Stomach (tissue), 9 donors: ENCODE results near the gene BID. TPM values are rescaled to one million over a fixed set of nuclear protein-coding genes. Genes with fewer than 3 reads are reported as not detected.

ENCODE experiments used
- DNase-seq, 2 donors: peaks; one replicate each; pipeline versions ENCODE4 v3.0.0 to v3.0.0-alpha.2; 2013 to 2019
- H3K27ac ChIP-seq, 5 donors: fragments of 200-600 bp in 4 of 5; sonication (generic) in 4 of 5; one replicate each; pipeline ENCODE4 v1.5.1; 2013 to 2019; ENCODE audit warnings: mild to moderate bottlenecking in 1 of 5, moderate library complexity in 1 of 5
- H3K27me3 ChIP-seq, 3 donors: fragments of 200-600 bp; sonication (generic); one replicate each; pipeline ENCODE4 v1.5.1; 2017 to 2019; ENCODE audit warnings: mixed run types in 1 of 3
- H3K36me3 ChIP-seq, 4 donors: fragments of 200-600 bp; sonication (generic); 1 replicate in 3 of 4; 2 replicates in 1 of 4; pipeline ENCODE4 v1.5.1; 2016 to 2019
- H3K4me1 ChIP-seq, 4 donors: fragments of 200-600 bp; sonication (generic); one replicate each; pipeline ENCODE4 v1.5.1; 2016 to 2019
- H3K4me3 ChIP-seq, 4 donors: fragments of 200-600 bp; sonication (generic) in 3 of 4; one replicate each; pipeline ENCODE4 v1.5.1; 2016 to 2019; ENCODE audit warnings: mild to moderate bottlenecking in 1 of 4
- H3K9me3 ChIP-seq, 4 donors: fragments of 200-600 bp; sonication (generic); one replicate each; pipeline ENCODE4 v1.5.1; 2016 to 2019
- EP300 ChIP-seq: sonication (generic); formaldehyde crosslinking; IDR thresholded peaks from one replicate; pipeline ENCODE4 v1.6.1; 2017; ENCODE audit warnings: antibody characterized with exemption
- POLR2A ChIP-seq, 4 donors: fragments of 450-650 bp; IDR thresholded peaks; one replicate each; pipeline ENCODE4 v1.6.1; 2016; ENCODE audit warnings: antibody characterized with exemption in 4 of 4, control low read depth in 2 of 4, mild to moderate bottlenecking in 1 of 4, moderate library complexity in 1 of 4
- POLR2AphosphoS5 ChIP-seq, 3 donors: sonication (generic); formaldehyde crosslinking; IDR thresholded peaks; one replicate each; pipeline ENCODE4 v1.6.1; 2016; ENCODE audit warnings: antibody characterized with exemption in 3 of 3
- WGBS, 5 donors: extraction: QIAGEN DNeasy Blood & Tissue Kit in 3 of 5; methylation state at CpG; one replicate each; pipeline versions ENCODE4 v1.1.5 to v1.1.7; 2013 to 2018; 5-methylcytosine and 5-hydroxymethylcytosine counted together
- intact Hi-C: fragments of 100-400 bp; cut with DNase I; formaldehyde crosslinking; loops from one replicate; pipeline ENCODE4 v1.15.1; 2023; ENCODE audit warnings: low total_unique reads
- polyA plus RNA-seq, 3 donors: library from polyadenylated mRNA; stranded (reverse); fragments of 200-250 nt; gene quantifications; one replicate each; pipeline ENCODE4 v1.2.3, GENCODE V29; 2013
- total RNA-seq, 5 donors: library from RNA; depleted of rRNA; stranded (reverse); fragments of >200 nt; gene quantifications; one replicate each; pipeline versions ENCODE4 v1.1.0 to v1.2.3, GENCODE V29; 2014 to 2016
- TF ChIP-seq, protein P1 (sequence below), 7 experiments: fragments of 450-650 bp in 4 of 7; fragments of 200-600 bp in 3 of 7; sonication (generic) in 3 of 7; IDR thresholded peaks; one replicate each; pipeline ENCODE4 v1.5.1; 2016 to 2019; ENCODE audit warnings: antibody characterized with exemption in 7 of 7, control low read depth in 2 of 7, mild to moderate bottlenecking in 1 of 7
- donor health status: healthy with polysubstance abuse.
- donor health status: Bipolar disorder and iron deficiency.
- donor health status: healthy.

BID gene
- total and polyA plus RNA-seq, 8 donors: 1.2 to 50.9 (median 19.7) TPM

GRCh38 chr22:17748555-17749353 lies 25.5 kb downstream of the BID start:
- Histone ChIP-seq H3K4me1 (peaks cover 0 to 12% (median 5%) of the 10 kb centered on the region in 4 donors), H3K27ac (no peak overlapping the region), H3K9me3 (no peaks in the 10 kb centered on the region), H3K27me3 (no peaks in the 10 kb centered on the region), H3K36me3 (peaks cover 0 to 11% (median 6%) of the 10 kb centered on the region in 4 donors), H3K4me3 (peak overlapping the region in 2 of 4 donors; percentile 3 to 9)
- WGBS, 5 donors: 72 to 83% (median 80%) methylated on average over 37 to 40 of the region's 40 CpGs
- DNase-seq: peak in 1 of 2 donors; percentile 41
- TF ChIP-seq, protein P1, sequence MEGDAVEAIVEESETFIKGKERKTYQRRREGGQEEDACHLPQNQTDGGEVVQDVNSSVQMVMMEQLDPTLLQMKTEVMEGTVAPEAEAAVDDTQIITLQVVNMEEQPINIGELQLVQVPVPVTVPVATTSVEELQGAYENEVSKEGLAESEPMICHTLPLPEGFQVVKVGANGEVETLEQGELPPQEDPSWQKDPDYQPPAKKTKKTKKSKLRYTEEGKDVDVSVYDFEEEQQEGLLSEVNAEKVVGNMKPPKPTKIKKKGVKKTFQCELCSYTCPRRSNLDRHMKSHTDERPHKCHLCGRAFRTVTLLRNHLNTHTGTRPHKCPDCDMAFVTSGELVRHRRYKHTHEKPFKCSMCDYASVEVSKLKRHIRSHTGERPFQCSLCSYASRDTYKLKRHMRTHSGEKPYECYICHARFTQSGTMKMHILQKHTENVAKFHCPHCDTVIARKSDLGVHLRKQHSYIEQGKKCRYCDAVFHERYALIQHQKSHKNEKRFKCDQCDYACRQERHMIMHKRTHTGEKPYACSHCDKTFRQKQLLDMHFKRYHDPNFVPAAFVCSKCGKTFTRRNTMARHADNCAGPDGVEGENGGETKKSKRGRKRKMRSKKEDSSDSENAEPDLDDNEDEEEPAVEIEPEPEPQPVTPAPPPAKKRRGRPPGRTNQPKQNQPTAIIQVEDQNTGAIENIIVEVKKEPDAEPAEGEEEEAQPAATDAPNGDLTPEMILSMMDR (IDR thresholded peaks at IDR 0.05): peak in 1 of 7 experiments; percentile 20
- no peak for TF ChIP-seq POLR2AphosphoS5 (IDR thresholded peaks at IDR 0.05)
- intact Hi-C loops: loop anchor here (10.0 kb wide), 1 partner anchor 194 kb away; no protein-coding TSS in a partner anchor

DNA sequence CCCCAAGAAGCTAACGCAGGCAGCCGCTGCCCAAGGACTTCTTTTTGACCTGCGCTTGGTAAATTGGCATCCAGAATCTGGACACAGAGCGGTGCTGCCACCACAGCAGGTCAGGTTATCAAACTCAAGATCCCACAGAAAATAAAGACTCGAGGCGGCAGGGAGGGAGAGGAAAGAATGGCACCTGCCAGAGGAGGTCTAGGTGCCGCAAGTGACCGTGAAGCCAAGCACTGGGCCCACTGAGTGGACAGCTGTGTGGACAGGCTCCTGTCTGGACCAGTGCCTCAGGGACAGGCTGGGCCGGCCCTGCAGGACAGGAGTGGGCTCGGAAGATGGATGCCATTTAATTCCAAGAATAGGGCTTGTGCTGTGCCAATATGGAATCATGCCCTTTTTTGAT lies 27.4 kb downstream of the BID start:
- H3K9me3 ChIP-seq: no peaks in the 10 kb centered on the region
- no peak overlapping the region for H3K4me3 ChIP-seq
- DNase-seq: no peak
- peaks cover 0 to 19% (median 10%) of the 10 kb centered on the region in 4 donors for H3K4me1 ChIP-seq
- peaks cover 0 to 15% (median 10%) of the 10 kb centered on the region in 4 donors for H3K36me3 ChIP-seq
- no peak overlapping the region for H3K27ac ChIP-seq
- no peak for TF ChIP-seq POLR2AphosphoS5 (IDR thresholded peaks at IDR 0.05)
- no peak for TF ChIP-seq POLR2A (IDR thresholded peaks at IDR 0.05)
- TF ChIP-seq, protein P1 (IDR thresholded peaks at IDR 0.05): no peak
- TF ChIP-seq EP300: no peak
- intact Hi-C loops: loop anchor here (10.0 kb wide), 1 partner anchor 192 kb away; no protein-coding TSS in a partner anchor
- 86 to 92% (median 89%) methylated on average over 10 of the region's 10 CpGs for WGBS, 5 donors
- no peaks in the 10 kb centered on the region for H3K27me3 ChIP-seq

GRCh38 chr22:17744430-17744829 lies 29.8 kb downstream of the BID start:
- no peaks in the 10 kb centered on the region for H3K27me3 ChIP-seq
- 41 to 66% (median 57%) methylated on average over 7 of the region's 7 CpGs for WGBS, 5 donors
- H3K27ac ChIP-seq: no peak overlapping the region
- no peak overlapping the region for H3K4me3 ChIP-seq
- DNase-seq: peak in 1 of 2 donors; percentile 47
- TF ChIP-seq POLR2AphosphoS5 (IDR thresholded peaks at IDR 0.05) (no peak), EP300 (no peak), POLR2A (IDR thresholded peaks at IDR 0.05) (no peak)
- TF ChIP-seq, protein P1 (IDR thresholded peaks at IDR 0.05): no peak
- intact Hi-C loops: loop anchor here (10.0 kb wide), 1 partner anchor 190 kb away; no protein-coding TSS in a partner anchor
- H3K9me3 ChIP-seq: no peaks in the 10 kb centered on the region
- peaks cover 0 to 19% (median 13%) of the 10 kb centered on the region in 4 donors for H3K36me3 ChIP-seq
- peaks cover 0 to 19% (median 10%) of the 10 kb centered on the region in 4 donors for H3K4me1 ChIP-seq

- Histone ChIP-seq H3K4me1 (peaks cover 0 to 19% (median 10%) of the 10 kb centered on the region in 4 donors), H3K27me3 (no peaks in the 10 kb centered on the region), H3K36me3 (peaks cover 0 to 24% (median 17%) of the 10 kb centered on the region in 4 donors), H3K9me3 (no peaks in the 10 kb centered on the region), H3K4me3 (no peak overlapping the region), H3K27ac (no peak overlapping the region)
- no peak for DNase-seq
- 60 to 83% (median 75%) methylated on average over 22 to 25 of the region's 25 CpGs for WGBS, 5 donors
- intact Hi-C loops: loop anchor here (10.0 kb wide), 1 partner anchor 189 kb away; no protein-coding TSS in a partner anchor
- TF ChIP-seq, protein P1 (IDR thresholded peaks at IDR 0.05): no peak
- no peak for TF ChIP-seq POLR2A (IDR thresholded peaks at IDR 0.05)
- TF ChIP-seq POLR2AphosphoS5 (IDR thresholded peaks at IDR 0.05): no peak
- TF ChIP-seq EP300: no peak
These were observed 30.4 kb downstream of the BID start for GRCh38 chr22:17743661-17744411.
